Naive thymus-derived CD8-positive, alpha-beta T cell (primary cell): ENCODE results near the gene ADAMTS2. TPM values are rescaled to one million over a fixed set of nuclear protein-coding genes. Genes with fewer than 3 reads are reported as not detected.

Source experiments
- ATAC-seq, 2 donors: fragments of 150-1000 bp; cut with Tn5 transposase in 1 of 2; sonication (Bioruptor Pico), chemical (Tn5 transposase) in 1 of 2; 1 replicate in 1 of 2; 2 replicates in 1 of 2; pipeline ENCODE4 v1.10.0; 2021; ENCODE audit warnings: mild to moderate bottlenecking in 2 of 2, moderate library complexity in 2 of 2
- POLR2A ChIA-PET: fragments of 350-600 bp; sonication (Branson Sonifier 250); formaldehyde crosslinking; loops from one replicate; lab custom pipeline; 2021; ENCODE audit warnings: antibody characterized with exemption; lab: Charles Lee
- DNase-seq, 10 donors: peaks; one replicate each; pipeline versions ENCODE4 v3.0.0 to v3.0.0-alpha.2; 2020 to 2022
- H3K27ac Mint-ChIP-seq, 10 donors: one replicate each; pipeline ENCODE4 v1.8.0; 2020 to 2022; ENCODE audit warnings: mild to moderate bottlenecking in 10 of 10, mixed read lengths in 10 of 10, moderate library complexity in 4 of 10, inconsistent platforms in 1 of 10
- H3K27me3 Mint-ChIP-seq, 5 donors: one replicate each; pipeline ENCODE4 v1.8.0; 2021 to 2022; ENCODE audit warnings: mixed read lengths in 5 of 5
- H3K36me3 Mint-ChIP-seq, 3 donors: one replicate each; pipeline ENCODE4 v1.8.0; 2020 to 2022; ENCODE audit warnings: mixed read lengths in 3 of 3, mild to moderate bottlenecking in 2 of 3, inconsistent platforms in 1 of 3
- H3K4me1 Mint-ChIP-seq, 4 donors: one replicate each; pipeline ENCODE4 v1.8.0; 2021 to 2022; ENCODE audit warnings: mixed read lengths in 4 of 4
- H3K4me3 Mint-ChIP-seq, 10 donors: one replicate each; pipeline ENCODE4 v1.8.0; 2020 to 2022; ENCODE audit warnings: mild to moderate bottlenecking in 10 of 10, mixed read lengths in 10 of 10, moderate library complexity in 6 of 10, inconsistent platforms in 1 of 10
- H3K9me3 Mint-ChIP-seq, 9 donors: one replicate each; pipeline ENCODE4 v1.8.0; 2020 to 2022; ENCODE audit warnings: mixed read lengths in 9 of 9, mild to moderate bottlenecking in 3 of 9, inconsistent platforms in 1 of 9, moderate library complexity in 1 of 9
- polyA plus RNA-seq, 3 donors: library from polyadenylated mRNA; unstranded; fragments of 300-500 nt; fragmentation: Illumina TruSeq; gene quantifications; one replicate each; pipeline ENCODE4 v1.2.3, GENCODE V29; 2021
- total RNA-seq, 8 experiments: library from RNA in 2 of 8; stranded (reverse) in 2 of 8; gene quantifications; one replicate each; pipeline ENCODE4 v1.2.3 and lab custom pipeline; 2021 to 2026

ADAMTS2 gene
- not detected for total RNA-seq
- under 1 TPM in 1 of 3 donors, not detected in 2; 0.02 TPM for polyA plus RNA-seq
- total RNA-seq (lab: John Stamatoyannopoulos, UW), result 0 to 0.19 (median 0.08) reads per million in 6 experiments

GRCh38 chr5:179345433-179346321, at the start of gene ADAMTS2:
ADAMTS2 (minus strand) TSS chr5:179345461; CDS start chr5:179345328, 133 bp downstream.
- peak within 1 kb of the TSS in 7 of 10 donors; percentile 16 to 82 (median 60) for H3K4me3 Mint-ChIP-seq
- H3K27ac Mint-ChIP-seq, result no peak within 1 kb of the TSS
- H3K27me3 Mint-ChIP-seq, result peaks cover 40 to 73% (median 59%) of the 10 kb centered on the region in 5 donors
- no peaks in the 10 kb centered on the region for H3K9me3 Mint-ChIP-seq
- no peak for ATAC-seq
- H3K36me3 Mint-ChIP-seq, result peaks cover 0 to 3% (median 0%) of the 10 kb centered on the region in 3 donors
- POLR2A ChIA-PET, result no interaction called here
- DNase-seq, result no peak
- H3K4me1 Mint-ChIP-seq, result peaks cover 6 to 16% (median 10%) of the 10 kb centered on the region in 4 donors

DNA sequence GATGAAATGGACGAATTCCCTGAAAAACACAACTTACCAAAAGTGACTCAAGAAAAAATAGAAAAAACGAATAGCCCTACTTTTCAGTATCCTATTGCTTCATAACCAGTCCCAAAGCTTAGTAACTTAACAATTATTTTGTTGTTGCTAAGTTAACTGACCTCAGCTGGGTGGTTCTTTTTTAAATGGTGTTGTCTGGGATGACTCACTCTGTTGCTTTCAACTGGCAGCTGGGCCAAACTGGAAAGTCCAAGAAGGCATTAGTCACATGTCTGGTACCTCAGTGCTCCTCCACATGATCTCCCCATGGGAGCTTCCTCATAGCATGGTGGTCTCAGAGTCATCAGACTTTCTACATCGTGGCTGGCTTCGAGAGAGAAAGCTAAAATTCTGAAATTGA, 47.8 kb upstream of the ADAMTS2 start:
- no peaks in the 10 kb centered on the region for H3K4me1 Mint-ChIP-seq
- H3K9me3 Mint-ChIP-seq, result peaks cover 24 to 76% (median 46%) of the 10 kb centered on the region in 9 donors
- DNase-seq (no peak), ATAC-seq (no peak)
- POLR2A ChIA-PET, result no interaction called here
- H3K27ac Mint-ChIP-seq, result no peak overlapping the region
- no peak overlapping the region for H3K4me3 Mint-ChIP-seq
- H3K36me3 Mint-ChIP-seq, result peaks cover 2 to 45% (median 21%) of the 10 kb centered on the region in 3 donors
- peaks cover 4 to 13% (median 10%) of the 10 kb centered on the region in 5 donors for H3K27me3 Mint-ChIP-seq

GRCh38 chr5:179387151-179388110, 42.2 kb upstream of the ADAMTS2 start:
- Mint-ChIP-seq H3K4me3 (no peak overlapping the region), H3K4me1 (no peaks in the 10 kb centered on the region), H3K36me3 (peaks cover 5 to 30% (median 17%) of the 10 kb centered on the region in 3 donors), H3K27ac (no peak overlapping the region), H3K27me3 (peaks cover 4 to 21% (median 13%) of the 10 kb centered on the region in 5 donors), H3K9me3 (peaks cover 4 to 44% (median 32%) of the 10 kb centered on the region in 9 donors)
- ATAC-seq (no peak), DNase-seq (peak in 1 of 10 donors; percentile 50)
- POLR2A ChIA-PET, result no interaction called here

GRCh38 chr5:179385914-179386313, 40.7 kb upstream of the ADAMTS2 start:
- DNase-seq (no peak), ATAC-seq (no peak)
- Mint-ChIP-seq H3K27me3 (peaks cover 4 to 21% (median 13%) of the 10 kb centered on the region in 5 donors), H3K4me3 (no peak overlapping the region), H3K4me1 (peaks cover 0 to 2% (median 0%) of the 10 kb centered on the region in 4 donors), H3K9me3 (peaks cover 0 to 30% (median 24%) of the 10 kb centered on the region in 9 donors), H3K27ac (no peak overlapping the region), H3K36me3 (peaks cover 5 to 27% (median 13%) of the 10 kb centered on the region in 3 donors)
- POLR2A ChIA-PET, result no interaction called here

DNA sequence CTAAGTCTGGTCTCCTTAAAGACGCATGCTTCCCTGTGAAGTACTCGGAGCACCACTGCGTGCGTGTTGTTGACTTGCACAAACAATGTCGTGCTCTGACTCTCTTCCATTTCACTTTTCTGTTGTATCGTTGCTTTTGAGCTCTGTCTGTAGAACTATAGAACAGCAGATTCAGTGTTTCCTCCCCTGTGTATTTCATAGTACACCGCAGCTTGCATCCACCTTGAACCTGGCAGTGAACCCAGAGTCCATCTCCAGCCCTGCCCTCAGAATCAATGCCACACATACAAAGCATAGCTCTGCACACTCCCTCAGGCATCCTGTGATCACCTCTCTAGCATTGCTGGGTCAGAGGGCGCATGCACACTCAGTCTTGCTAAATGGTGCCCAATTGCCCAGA, 37.2 kb upstream of the ADAMTS2 start:
- H3K27me3 Mint-ChIP-seq, result peaks cover 0 to 12% (median 8%) of the 10 kb centered on the region in 5 donors
- ATAC-seq, result no peak
- H3K27ac Mint-ChIP-seq, result no peak overlapping the region
- H3K36me3 Mint-ChIP-seq, result peaks cover 0 to 3% (median 0%) of the 10 kb centered on the region in 3 donors
- DNase-seq, result no peak
- H3K4me3 Mint-ChIP-seq, result no peak overlapping the region
- POLR2A ChIA-PET, result no interaction called here
- H3K9me3 Mint-ChIP-seq, result peaks cover 0 to 4% (median 0%) of the 10 kb centered on the region in 9 donors
- peaks cover 0 to 2% (median 0%) of the 10 kb centered on the region in 4 donors for H3K4me1 Mint-ChIP-seq

- H3K9me3 Mint-ChIP-seq, result peaks cover 0 to 2% (median 0%) of the 10 kb centered on the region in 9 donors
- ATAC-seq, result no peak
- peaks cover 0 to 2% (median 0%) of the 10 kb centered on the region in 4 donors for H3K4me1 Mint-ChIP-seq
- no peak overlapping the region for H3K4me3 Mint-ChIP-seq
- peaks cover 0 to 5% (median 1%) of the 10 kb centered on the region in 5 donors for H3K27me3 Mint-ChIP-seq
- H3K27ac Mint-ChIP-seq, result no peak overlapping the region
- DNase-seq, result peak in 1 of 10 donors; percentile 32
- H3K36me3 Mint-ChIP-seq, result peaks cover 0 to under 1% (median 0%) of the 10 kb centered on the region in 3 donors
- POLR2A ChIA-PET, result no interaction called here
These were observed 36.4 kb upstream of the ADAMTS2 start for GRCh38 chr5:179381691-179382090.

GRCh38 chr5:179380211-179381035, 35.2 kb upstream of the ADAMTS2 start:
- POLR2A ChIA-PET, result no interaction called here

DNA sequence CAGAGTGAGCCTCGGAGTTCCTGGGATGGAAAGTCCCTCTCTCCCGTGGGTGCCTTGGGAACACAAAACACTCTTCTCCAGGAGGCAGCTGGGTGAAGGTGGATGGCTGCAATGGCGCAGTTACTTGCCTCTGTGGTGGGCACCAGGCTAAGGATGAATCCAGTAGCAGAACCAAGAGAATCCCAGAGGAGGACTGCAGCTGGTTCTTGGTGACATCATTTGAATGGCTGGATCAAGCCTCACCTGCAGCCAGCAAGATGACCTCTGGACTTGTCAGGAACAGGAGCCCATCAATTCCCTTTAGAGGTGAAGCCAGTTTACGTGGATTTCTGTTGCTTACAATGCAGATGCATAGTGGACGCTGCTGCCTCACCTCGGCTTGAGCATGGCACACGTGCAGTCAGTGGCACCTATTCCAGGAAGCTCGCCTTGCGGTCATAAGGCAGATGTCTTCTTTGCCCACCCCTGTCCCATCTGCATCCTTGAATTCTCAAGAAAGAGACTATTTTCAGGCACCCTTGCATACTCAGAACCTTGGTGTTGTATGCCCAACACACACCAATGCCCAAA, 34.1 kb upstream of the ADAMTS2 start:
- ATAC-seq (no peak), DNase-seq (peak in 1 of 10 donors; percentile 23)
- Mint-ChIP-seq H3K27ac (peak overlapping the region in 1 of 10 donors; percentile 52), H3K9me3 (no peaks in the 10 kb centered on the region), H3K27me3 (peaks cover 0 to 2% (median 0%) of the 10 kb centered on the region in 5 donors), H3K4me3 (no peak overlapping the region), H3K36me3 (no peaks in the 10 kb centered on the region), H3K4me1 (peaks cover 0 to 4% (median 0%) of the 10 kb centered on the region in 4 donors)
- POLR2A ChIA-PET, result no interaction called here

More at GRCh38 chr5:179380211-179381035, 35.2 kb upstream of the ADAMTS2 start:
- ATAC-seq (no peak), DNase-seq (peak in 1 of 10 donors; percentile 24)
- Mint-ChIP-seq H3K27me3 (peaks cover 0 to 2% (median 0%) of the 10 kb centered on the region in 5 donors), H3K4me3 (no peak overlapping the region), H3K4me1 (peaks cover 0 to 2% (median 0%) of the 10 kb centered on the region in 4 donors), H3K9me3 (peaks cover 0 to 2% (median 0%) of the 10 kb centered on the region in 9 donors), H3K36me3 (no peaks in the 10 kb centered on the region), H3K27ac (no peak overlapping the region)

- DNase-seq (peak in 1 of 10 donors; percentile 56), ATAC-seq (no peak)
- Mint-ChIP-seq H3K4me1 (peaks cover 0 to 6% (median 0%) of the 10 kb centered on the region in 4 donors), H3K4me3 (peak overlapping the region in 1 of 10 donors; percentile 26), H3K9me3 (no peaks in the 10 kb centered on the region), H3K27ac (no peak overlapping the region), H3K27me3 (peaks cover 0 to 7% (median 0%) of the 10 kb centered on the region in 5 donors), H3K36me3 (no peaks in the 10 kb centered on the region)
- POLR2A ChIA-PET, result no interaction called here
These were observed 33.4 kb upstream of the ADAMTS2 start for GRCh38 chr5:179378441-179379271.

DNA sequence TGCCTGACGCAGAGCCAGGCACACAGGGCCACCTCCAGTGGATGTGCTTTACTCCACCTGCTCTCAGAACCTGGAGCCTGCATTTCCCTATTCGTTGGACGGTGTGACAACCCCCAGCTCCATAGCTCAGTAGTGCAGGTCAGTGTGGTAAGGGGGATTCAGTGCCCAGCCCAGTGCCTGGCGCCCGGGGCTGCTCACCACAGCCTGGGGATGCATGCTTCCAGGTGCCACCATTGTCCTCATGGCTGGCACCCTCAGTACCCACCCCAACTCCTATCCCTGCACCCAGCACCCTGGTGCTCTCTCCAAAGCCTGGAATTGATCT, 32.8 kb upstream of the ADAMTS2 start:
- no peak for DNase-seq
- Mint-ChIP-seq H3K4me1 (peaks cover 0 to 6% (median 0%) of the 10 kb centered on the region in 4 donors), H3K9me3 (no peaks in the 10 kb centered on the region), H3K27me3 (peaks cover 0 to 7% (median 0%) of the 10 kb centered on the region in 5 donors), H3K4me3 (no peak overlapping the region), H3K27ac (no peak overlapping the region), H3K36me3 (no peaks in the 10 kb centered on the region)
- POLR2A ChIA-PET, result no interaction called here
- ATAC-seq, result no peak
